DOHH2 (cell line): ENCODE data around the gene ZSCAN5A.

Experiments
- H3F3A ChIP-seq: fragments of 200-600 bp; sonication (generic), shearing (Covaris generic); 2 replicates; pipeline ENCODE4 v1.6.0; 2016; ENCODE audit warnings: antibody characterized with exemption, mild to moderate bottlenecking; ENCODE audit not compliant: control insufficient read depth, insufficient read depth
- H3K27ac ChIP-seq: fragments of 200-600 bp; sonication (generic); 2 replicates; pipeline ENCODE4 v1.5.1; 2014; ENCODE audit warnings: low read depth, mild to moderate bottlenecking, low read length, moderate library complexity
- H3K27me3 ChIP-seq: fragments of 200-600 bp; sonication (generic); 2 replicates; pipeline ENCODE4 v1.6.1; 2014; ENCODE audit warnings: mild to moderate bottlenecking, low read length, mixed read lengths; ENCODE audit not compliant: control insufficient read depth
- H3K36me3 ChIP-seq: fragments of 200-600 bp; sonication (generic); 2 replicates; pipeline ENCODE4 v1.6.1; 2014; ENCODE audit warnings: mild to moderate bottlenecking, low read length, moderate library complexity, mixed read lengths; ENCODE audit not compliant: control insufficient read depth
- H3K4me1 ChIP-seq: fragments of 200-600 bp; sonication (generic); 2 replicates; pipeline ENCODE4 v1.6.1; 2014; ENCODE audit warnings: mild to moderate bottlenecking, low read length, mixed read lengths; ENCODE audit not compliant: control insufficient read depth
- H3K4me2 ChIP-seq: fragments of 200-600 bp; sonication (generic); 2 replicates; pipeline ENCODE4 v1.6.0; 2014; ENCODE audit warnings: mild to moderate bottlenecking, low read length, moderate library complexity
- H3K4me3 ChIP-seq: fragments of 200-600 bp; sonication (generic); 2 replicates; pipeline ENCODE4 v1.5.1; 2014; ENCODE audit warnings: mild to moderate bottlenecking, low read length, mixed read lengths
- H3K79me2 ChIP-seq: fragments of 200-600 bp; sonication (generic); 2 replicates; pipeline ENCODE4 v1.6.1; 2014; ENCODE audit warnings: mild to moderate bottlenecking, low read length, mixed read lengths; ENCODE audit not compliant: control insufficient read depth
- H3K9me2 ChIP-seq: fragments of 200-600 bp; sonication (generic); replicated peaks from 2 replicates; pipeline ENCODE4 v1.6.1; 2014; ENCODE audit warnings: mild to moderate bottlenecking, low read length, mixed read lengths; ENCODE audit not compliant: control insufficient read depth
- H3K9me3 ChIP-seq: fragments of 200-600 bp; sonication (generic); 2 replicates; pipeline ENCODE4 v1.6.1; 2014; ENCODE audit warnings: antibody characterized with exemption, low read length, mixed read lengths; ENCODE audit not compliant: control insufficient read depth, insufficient read depth
- H4K20me1 ChIP-seq: fragments of 200-600 bp; sonication (generic); 2 replicates; pipeline ENCODE4 v1.6.0; 2014; ENCODE audit warnings: low read depth, mild to moderate bottlenecking, antibody characterized with exemption, low read length, moderate library complexity; ENCODE audit not compliant: control insufficient read depth, insufficient read depth
- CTCF ChIP-seq: fragments of 200-600 bp; sonication (generic); IDR thresholded peaks from one replicate; pipeline ENCODE4 v1.5.1; 2014; ENCODE audit warnings: antibody characterized with exemption, mild to moderate bottlenecking, low read depth, low read length; ENCODE audit not compliant: poor library complexity, severe bottlenecking
- EZH2phosphoT487 ChIP-seq: fragments of 200-600 bp; sonication (generic); IDR thresholded peaks from 2 replicates; pipeline ENCODE4 v1.6.1; 2017; ENCODE audit warnings: borderline replicate concordance, mild to moderate bottlenecking, antibody characterized with exemption, low read length, moderate library complexity, mixed read lengths

ZSCAN5A gene

GRCh38 chr19:56261145-56261544, 53.5 kb downstream of the ZSCAN5A start:
- Histone ChIP-seq H3K4me3 (no peak overlapping the region), H3K27ac (no peak overlapping the region), H3K4me1 (no peaks in the 10 kb centered on the region), H3K4me2 (no peak overlapping the region), H3K27me3 (no peaks in the 10 kb centered on the region), H4K20me1 (no peaks in the 10 kb centered on the region), H3K9me3 (no peaks in the 10 kb centered on the region), H3F3A (no peaks in the 10 kb centered on the region), H3K36me3 (no peaks in the 10 kb centered on the region), H3K9me2 (no peaks in the 10 kb centered on the region), H3K79me2 (no peaks in the 10 kb centered on the region)
- TF ChIP-seq EZH2phosphoT487: no peak
- TF ChIP-seq CTCF: no peak

GRCh38 chr19:56258272-56258671, 56.4 kb downstream of the ZSCAN5A start:
- no peak overlapping the region for H3K4me2 ChIP-seq
- H3K79me2 ChIP-seq: no peaks in the 10 kb centered on the region
- no peaks in the 10 kb centered on the region for H3K27me3 ChIP-seq
- TF ChIP-seq CTCF (no peak), EZH2phosphoT487 (no peak)
- H4K20me1 ChIP-seq: no peaks in the 10 kb centered on the region
- no peaks in the 10 kb centered on the region for H3F3A ChIP-seq
- no peak overlapping the region for H3K4me3 ChIP-seq
- H3K27ac ChIP-seq: no peak overlapping the region
- H3K36me3 ChIP-seq: no peaks in the 10 kb centered on the region
- no peaks in the 10 kb centered on the region for H3K9me3 ChIP-seq
- H3K4me1 ChIP-seq: no peaks in the 10 kb centered on the region
- H3K9me2 ChIP-seq: no peaks in the 10 kb centered on the region

DNA sequence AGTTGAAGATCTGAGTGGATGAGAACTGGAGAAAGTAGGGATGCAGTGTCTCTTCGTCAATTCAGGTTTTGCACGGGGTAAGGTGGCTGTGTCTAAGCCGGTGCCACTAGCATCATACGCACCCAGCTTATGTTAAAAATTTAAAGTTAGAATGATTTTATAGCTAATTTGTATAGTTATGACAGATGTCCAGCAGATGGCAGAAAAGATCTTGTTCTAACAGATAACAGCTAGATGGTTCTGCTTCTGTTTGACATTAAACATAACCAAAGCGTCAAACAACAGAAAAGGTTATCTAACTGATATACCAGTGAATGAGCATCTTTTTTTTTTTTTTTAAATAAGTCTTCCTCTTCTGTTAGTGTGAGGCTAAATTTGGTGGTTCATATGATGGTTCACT, 60.9 kb downstream of the ZSCAN5A start:
- Histone ChIP-seq H3K4me2 (no peak overlapping the region), H3K79me2 (no peaks in the 10 kb centered on the region), H3K4me3 (no peak overlapping the region), H3K27me3 (no peaks in the 10 kb centered on the region), H3K4me1 (peaks cover 3% of the 10 kb centered on the region), H3K9me3 (peaks cover 8% of the 10 kb centered on the region), H3K9me2 (no peaks in the 10 kb centered on the region), H3K36me3 (no peaks in the 10 kb centered on the region), H3F3A (no peaks in the 10 kb centered on the region), H3K27ac (no peak overlapping the region), H4K20me1 (no peaks in the 10 kb centered on the region)
- TF ChIP-seq EZH2phosphoT487 (no peak), CTCF (peak; percentile 38)
